Measurements from ENCODE around the gene KIF1B. TPM values are rescaled to one million over a fixed set of nuclear protein-coding genes. Genes with fewer than 3 reads are reported as not detected.
"Not testable (repeated sequence)": the region's sequence is repeated elsewhere in the genome, so short reads cannot be mapped to it uniquely, and the experiment has no call there.

KIF1B gene
- total RNA-seq, 1 experiment from 2014 or later = 33.0 TPM

GRCh38 chr1:10418741-10419140 is 208.4 kb downstream of the KIF1B start:
- POLR2A ChIA-PET; in situ Hi-C loops (cut with HindIII; ENCODE audit: low pct_unique_long_range_greater_than_20kb, low sequenced_read_pairs); BruUV-seq (replicated peaks); H3K9me3 ChIP-seq (ENCODE audit: control insufficient read depth, insufficient read depth, low read depth, low read length); intact Hi-C loops (cut with micrococcal nuclease; ENCODE audit: unreplicated experiment); CTCF ChIA-PET; H3K4me3 ChIP-seq (ENCODE audit: low read depth in 2 of 2, low read length in 2 of 2); H3K27ac ChIP-seq (ENCODE audit: low read length); H3K4me1 ChIP-seq (ENCODE audit: control insufficient read depth, insufficient read depth, low read length); ATAC-seq; H3K27me3 ChIP-seq (ENCODE audit: control insufficient read depth, insufficient read depth, low read length); DNase-seq (ENCODE audit: low read depth, low spot score): not testable (repeated sequence)
- peaks cover 14% of the 10 kb centered on the region for H3K36me3 ChIP-seq (ENCODE audit: control insufficient read depth, insufficient read depth, low read length)

- H3K27me3 ChIP-seq (ENCODE audit: control insufficient read depth, insufficient read depth, low read length) = no peaks in the 10 kb centered on the region
- H3K9me3 ChIP-seq (ENCODE audit: control insufficient read depth, insufficient read depth, low read depth, low read length) = no peaks in the 10 kb centered on the region
- H3K4me1 ChIP-seq (ENCODE audit: control insufficient read depth, insufficient read depth, low read length) = no peaks in the 10 kb centered on the region
- POLR2A ChIA-PET = no interaction called here
- TF ChIP-seq SIN3A (IDR thresholded peaks at IDR 0.05; ENCODE audit: borderline replicate concordance, insufficient read depth, low read depth, low read length) = no peak
- no peak for TF ChIP-seq POLR2AphosphoS5 (IDR thresholded peaks at IDR 0.05; ENCODE audit: low read depth, low read length)
- no peak for TF ChIP-seq REST (IDR thresholded peaks at IDR 0.05; ENCODE audit: insufficient read depth in 1 of 2, low read depth in 2 of 2, low read length in 1 of 2)
- no peak for TF ChIP-seq TCF7L2 (IDR thresholded peaks at IDR 0.05; ENCODE audit: low read depth, low read length)
- no peak for TF ChIP-seq CTCF (IDR thresholded peaks at IDR 0.05)
- no TSS peak for BruUV-seq (replicated peaks)
- no peak for DNase-seq (ENCODE audit: low read depth, low spot score)
- CTCF ChIA-PET = no interaction called here
- peaks cover 14% of the 10 kb centered on the region for H3K36me3 ChIP-seq (ENCODE audit: control insufficient read depth, insufficient read depth, low read length)
- intact Hi-C loops (cut with micrococcal nuclease; ENCODE audit: unreplicated experiment) (no loop called here), in situ Hi-C loops (cut with HindIII; ENCODE audit: low pct_unique_long_range_greater_than_20kb, low sequenced_read_pairs) (no loop called here)
- no peak overlapping the region for H3K27ac ChIP-seq (ENCODE audit: low read length)
- H3K4me3 ChIP-seq (ENCODE audit: low read depth in 2 of 2, low read length in 2 of 2) = no peak overlapping the region
- no peak for ATAC-seq
These were observed 209.0 kb downstream of the KIF1B start for GRCh38 chr1:10419351-10419750.

GRCh38 chr1:10421637-10422036 is 211.3 kb downstream of the KIF1B start:
- ChIA-PET POLR2A (no interaction called here), CTCF (no interaction called here)
- DNase-seq (ENCODE audit: low read depth, low spot score) (no peak), ATAC-seq (no peak)
- intact Hi-C loops (cut with micrococcal nuclease; ENCODE audit: unreplicated experiment) = no loop called here
- no peak overlapping the region for H3K27ac ChIP-seq (ENCODE audit: low read length)
- H3K4me1 ChIP-seq (ENCODE audit: control insufficient read depth, insufficient read depth, low read length) = no peaks in the 10 kb centered on the region
- no peaks in the 10 kb centered on the region for H3K27me3 ChIP-seq (ENCODE audit: control insufficient read depth, insufficient read depth, low read length)
- no peaks in the 10 kb centered on the region for H3K9me3 ChIP-seq (ENCODE audit: control insufficient read depth, insufficient read depth, low read depth, low read length)
- no peak for TF ChIP-seq TCF7L2 (IDR thresholded peaks at IDR 0.05; ENCODE audit: low read depth, low read length)
- TF ChIP-seq REST (IDR thresholded peaks at IDR 0.05; ENCODE audit: insufficient read depth in 1 of 2, low read depth in 2 of 2, low read length in 1 of 2) = no peak
- TF ChIP-seq CTCF (IDR thresholded peaks at IDR 0.05) = no peak
- no peak for TF ChIP-seq SIN3A (IDR thresholded peaks at IDR 0.05; ENCODE audit: borderline replicate concordance, insufficient read depth, low read depth, low read length)
- TF ChIP-seq POLR2AphosphoS5 (IDR thresholded peaks at IDR 0.05; ENCODE audit: low read depth, low read length) = no peak
- H3K4me3 ChIP-seq (ENCODE audit: low read depth in 2 of 2, low read length in 2 of 2) = no peak overlapping the region
- in situ Hi-C loops (cut with HindIII; ENCODE audit: low pct_unique_long_range_greater_than_20kb, low sequenced_read_pairs) = no loop called here
- BruUV-seq (replicated peaks) = no TSS peak
- peaks cover 5% of the 10 kb centered on the region; the same call in 1 of the 2 replicates for H3K36me3 ChIP-seq (ENCODE audit: control insufficient read depth, insufficient read depth, low read length)

Data from Panc1 (cell line).